ENCODE measurements around the gene TRIM45.

The TRIM45 gene

GRCh38 chr1:117101334-117101733 lies 20.2 kb downstream of the TRIM45 start:
- DNase-seq (ENCODE audit: low read depth in 2 of 2, low spot score in 1 of 2) = no peak

DNA sequence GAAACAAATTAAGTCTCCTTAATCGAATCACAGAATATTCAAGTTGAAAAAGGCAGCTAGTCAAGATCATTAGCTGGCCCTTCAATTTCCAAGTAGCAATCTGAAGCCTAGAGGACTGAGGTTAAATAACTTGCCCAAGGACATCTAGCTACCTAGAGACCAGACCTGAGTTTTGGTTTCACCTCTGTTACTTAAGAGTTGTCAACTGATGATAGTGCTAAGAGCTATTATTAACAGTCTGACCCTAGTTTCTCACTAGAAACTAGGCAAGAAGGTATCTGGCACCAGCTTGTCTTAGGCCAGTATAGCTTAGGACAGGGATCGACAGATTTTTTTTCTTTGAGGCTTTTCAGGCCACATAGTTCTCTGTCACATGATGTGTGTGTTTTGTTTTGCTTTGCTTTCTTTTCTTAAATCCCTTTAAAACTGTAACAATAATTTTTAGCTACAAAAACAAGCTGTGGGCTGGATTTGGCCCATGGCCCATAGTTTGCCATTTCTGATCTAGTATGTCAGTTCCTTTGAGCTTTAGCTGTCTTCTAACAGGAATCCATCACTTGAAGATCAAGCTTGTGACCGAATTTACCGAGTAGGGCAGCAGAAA lies 23.2 kb downstream of the TRIM45 start:
- DNase-seq (ENCODE audit: low read depth in 2 of 2, low spot score in 1 of 2) = no peak

- no peak for DNase-seq (ENCODE audit: low read depth in 2 of 2, low spot score in 1 of 2)
Measured at GRCh38 chr1:117097443-117097842, 24.1 kb downstream of the TRIM45 start.

DNA sequence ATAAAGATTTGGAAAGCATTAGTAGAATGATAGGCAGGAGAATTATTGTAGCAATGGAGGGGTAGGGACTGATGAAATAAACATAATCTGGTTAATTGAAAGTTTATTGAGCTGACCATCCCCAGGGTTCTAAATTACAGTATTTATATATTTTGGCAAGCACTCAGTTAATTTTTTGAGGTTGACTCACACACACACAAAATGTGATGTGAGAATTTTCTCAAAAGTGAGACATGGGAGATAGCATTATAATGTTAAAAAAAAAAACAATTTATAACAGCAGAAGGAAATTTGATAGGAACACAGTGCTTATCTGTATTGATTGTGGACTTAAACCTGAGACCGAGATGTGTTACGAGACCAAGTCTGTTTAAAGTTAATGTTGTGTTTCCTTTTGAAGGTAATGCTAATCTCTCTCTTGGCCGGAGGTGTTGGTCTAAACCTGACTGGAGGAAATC lies 24.6 kb downstream of the TRIM45 start:
- DNase-seq (ENCODE audit: low read depth in 2 of 2, low spot score in 1 of 2) = no peak

GRCh38 chr1:117094841-117095604 lies 26.5 kb downstream of the TRIM45 start:
- no peak for DNase-seq (ENCODE audit: low read depth in 2 of 2, low spot score in 1 of 2)

DNA sequence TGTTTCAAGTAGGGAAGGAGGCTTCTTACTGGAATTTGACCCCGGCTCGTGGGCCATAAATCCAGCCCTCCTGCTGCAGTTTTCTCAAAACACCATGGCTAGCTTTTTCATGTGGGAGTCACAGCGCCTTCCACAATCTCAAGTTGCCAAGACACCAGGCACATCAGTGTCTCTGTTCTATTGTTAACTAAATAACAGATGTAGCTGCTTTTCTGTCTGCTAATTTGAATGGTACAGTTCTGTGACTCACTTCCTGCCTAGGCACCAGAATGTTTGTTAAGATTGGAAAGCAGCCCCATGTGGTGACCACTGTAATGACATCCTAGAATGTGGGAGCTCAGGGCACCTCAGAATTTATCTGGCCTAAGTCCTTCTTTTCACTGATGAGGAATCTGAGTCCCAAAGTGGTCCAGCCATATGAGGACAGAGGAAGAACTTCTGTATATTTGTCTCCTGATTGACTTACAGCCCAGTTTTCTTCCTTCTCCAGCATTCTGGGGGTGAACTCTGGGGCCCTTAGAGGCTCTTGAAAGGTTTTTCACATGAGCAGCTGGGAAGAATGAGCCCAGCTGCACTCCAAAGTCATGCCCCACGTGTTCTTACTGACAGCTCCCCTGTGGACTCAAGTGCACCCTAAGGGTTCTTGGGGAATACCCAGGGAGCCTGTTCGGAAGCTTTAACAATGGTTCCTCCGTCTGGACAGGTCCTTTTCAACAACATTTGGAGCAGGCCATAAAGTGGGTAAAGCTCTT lies 27.5 kb downstream of the TRIM45 start:
- peak in 1 of 2 donors; percentile 2 for DNase-seq (ENCODE audit: low read depth in 2 of 2, low spot score in 1 of 2)

DNA sequence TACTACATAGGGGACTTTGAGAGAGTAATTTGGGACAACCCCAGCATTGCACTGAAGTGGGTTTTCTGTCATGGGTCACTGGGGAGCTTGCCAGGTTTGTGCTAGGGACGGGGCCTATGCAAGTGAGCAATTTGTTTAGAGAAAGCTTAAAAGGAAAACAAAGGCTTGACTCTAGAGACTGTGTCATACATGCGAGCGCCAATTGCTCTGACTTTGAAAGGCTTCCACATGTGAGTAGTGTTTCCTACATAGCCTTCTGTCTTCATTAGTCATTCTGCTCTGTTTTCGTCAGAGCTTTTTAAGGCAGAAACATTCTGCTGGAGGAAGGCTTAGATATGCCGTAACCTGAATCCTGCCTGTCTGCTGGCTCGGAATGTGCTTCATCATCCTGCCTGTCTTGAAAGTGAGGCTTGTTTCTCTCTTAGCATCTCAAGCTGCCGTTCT lies 28.4 kb downstream of the TRIM45 start:
- no peak for DNase-seq (ENCODE audit: low read depth in 2 of 2, low spot score in 1 of 2)

GRCh38 chr1:117092594-117092993 lies 29.0 kb downstream of the TRIM45 start:
- DNase-seq (ENCODE audit: low read depth in 2 of 2, low spot score in 1 of 2) = no peak

- DNase-seq (ENCODE audit: low read depth in 2 of 2, low spot score in 1 of 2) = no peak
Measured at GRCh38 chr1:117089996-117090395, 31.6 kb downstream of the TRIM45 start.

- DNase-seq (ENCODE audit: low read depth in 2 of 2, low spot score in 1 of 2) = no peak
Measured at GRCh38 chr1:117087686-117088085, 33.9 kb downstream of the TRIM45 start.

DNA sequence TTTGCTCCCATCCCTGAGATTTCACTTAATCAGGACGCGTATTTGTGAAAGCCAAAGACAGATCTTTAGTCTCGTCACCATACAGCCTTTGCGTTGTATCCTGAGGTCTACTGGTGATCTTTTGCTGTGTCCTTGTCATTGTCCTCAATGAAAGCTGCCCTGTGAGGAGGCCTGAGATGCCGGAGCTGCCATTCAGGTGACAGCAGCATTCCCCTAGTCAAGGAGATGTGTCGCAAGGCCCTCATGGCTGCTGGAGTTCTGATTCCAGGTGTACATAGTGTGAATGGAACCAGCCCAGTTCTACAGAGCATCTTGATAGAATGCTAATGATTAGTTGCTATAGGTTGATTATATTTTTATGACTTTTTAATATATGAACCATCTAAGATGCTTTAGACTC lies 37.3 kb downstream of the TRIM45 start:
- no peak for DNase-seq (ENCODE audit: low read depth in 2 of 2, low spot score in 1 of 2)

DNA sequence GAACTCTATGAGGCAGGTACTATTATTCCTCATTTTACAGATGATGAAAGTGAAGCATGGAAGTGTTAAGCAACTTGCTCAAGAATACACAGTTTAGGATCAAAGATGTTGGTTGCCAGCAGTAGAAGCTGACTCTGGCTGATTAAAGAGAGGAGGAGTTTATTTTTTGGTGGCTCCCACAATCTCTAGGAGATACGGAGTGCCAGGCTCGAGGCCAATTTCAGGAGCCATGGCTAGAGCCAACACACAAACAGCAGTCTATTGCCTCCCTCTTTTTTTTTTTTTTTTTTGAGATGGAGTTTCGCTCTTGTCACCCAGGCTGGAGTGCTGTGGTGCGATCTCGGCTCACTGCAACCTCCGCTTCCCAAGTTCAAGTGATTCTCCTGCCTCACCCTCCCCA lies 41.8 kb downstream of the TRIM45 start:
- no peak for DNase-seq (ENCODE audit: low read depth in 2 of 2, low spot score in 1 of 2)

- no peak for DNase-seq (ENCODE audit: low read depth in 2 of 2, low spot score in 1 of 2)
Measured at GRCh38 chr1:117077267-117077666, 44.3 kb downstream of the TRIM45 start.

DNA sequence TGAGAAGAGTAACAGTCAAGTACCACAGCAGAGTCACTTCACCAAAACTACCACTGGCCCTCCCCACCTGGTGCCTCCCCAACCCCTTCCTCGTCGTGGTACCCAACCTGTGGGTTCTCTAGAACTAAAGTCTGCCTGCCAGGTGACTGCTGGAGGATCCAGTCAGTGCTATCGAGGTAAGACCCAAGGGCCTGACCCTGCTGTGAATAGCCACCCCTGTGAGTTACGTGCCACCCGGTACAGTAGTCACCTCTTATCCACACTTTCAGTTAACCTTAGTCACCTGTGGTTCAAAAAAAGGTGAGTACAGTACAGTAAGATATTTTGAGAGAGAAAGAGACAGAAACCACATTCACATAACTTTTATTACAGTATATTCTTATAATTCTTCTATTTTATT lies 44.9 kb downstream of the TRIM45 start:
- no peak for DNase-seq (ENCODE audit: low read depth in 2 of 2, low spot score in 1 of 2)

GRCh38 chr1:117070124-117070523 lies 51.4 kb downstream of the TRIM45 start:
- no peak for DNase-seq (ENCODE audit: low read depth in 2 of 2, low spot score in 1 of 2)

- no peak for DNase-seq (ENCODE audit: low read depth in 2 of 2, low spot score in 1 of 2)
Measured at GRCh38 chr1:117069220-117069844, 52.2 kb downstream of the TRIM45 start.

DNA sequence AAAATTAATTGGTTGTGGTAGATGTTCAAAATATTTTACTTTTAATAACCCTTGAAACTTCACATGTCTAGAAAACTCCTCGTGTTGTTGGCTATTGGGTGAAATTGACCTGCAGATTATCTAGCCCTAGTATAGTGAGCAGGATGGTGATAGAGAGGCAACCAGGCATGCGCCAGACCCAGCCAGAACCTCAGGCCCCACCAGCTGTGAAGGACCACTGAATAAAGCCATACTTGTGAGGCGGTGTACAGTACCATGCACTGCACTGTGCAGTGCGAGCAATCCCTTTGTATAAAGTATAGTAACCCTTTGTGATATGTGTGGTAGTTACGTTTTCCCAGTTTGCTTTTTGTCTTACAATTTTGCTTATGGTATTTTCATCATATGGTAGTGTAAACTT lies 53.0 kb downstream of the TRIM45 start:
- DNase-seq (ENCODE audit: low read depth in 2 of 2, low spot score in 1 of 2) = no peak

GRCh38 chr1:117067533-117068370 lies 53.8 kb downstream of the TRIM45 start:
- DNase-seq (ENCODE audit: low read depth in 2 of 2, low spot score in 1 of 2) = peak in 1 of 2 donors; percentile 13

DNA sequence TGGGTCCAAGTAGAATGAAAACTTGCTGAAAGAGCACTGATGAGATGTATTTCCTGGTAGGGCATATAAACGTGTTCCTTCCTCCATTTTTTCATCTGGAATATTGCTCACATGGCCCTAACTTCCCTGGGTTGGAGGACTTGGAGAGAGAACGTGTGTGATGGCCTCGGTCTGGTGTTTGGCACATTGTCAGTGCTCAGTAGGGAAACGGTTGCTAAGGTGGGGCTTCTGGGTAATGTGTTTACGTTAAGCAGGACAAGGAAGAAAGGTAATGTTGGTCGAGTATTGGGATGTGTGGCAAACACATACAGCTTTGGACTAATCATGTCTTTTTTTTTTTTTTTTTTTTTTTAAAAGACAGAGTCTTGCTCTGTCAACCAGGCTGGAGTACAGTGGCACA lies 55.2 kb downstream of the TRIM45 start:
- DNase-seq (ENCODE audit: low read depth in 2 of 2, low spot score in 1 of 2) = no peak

DNA sequence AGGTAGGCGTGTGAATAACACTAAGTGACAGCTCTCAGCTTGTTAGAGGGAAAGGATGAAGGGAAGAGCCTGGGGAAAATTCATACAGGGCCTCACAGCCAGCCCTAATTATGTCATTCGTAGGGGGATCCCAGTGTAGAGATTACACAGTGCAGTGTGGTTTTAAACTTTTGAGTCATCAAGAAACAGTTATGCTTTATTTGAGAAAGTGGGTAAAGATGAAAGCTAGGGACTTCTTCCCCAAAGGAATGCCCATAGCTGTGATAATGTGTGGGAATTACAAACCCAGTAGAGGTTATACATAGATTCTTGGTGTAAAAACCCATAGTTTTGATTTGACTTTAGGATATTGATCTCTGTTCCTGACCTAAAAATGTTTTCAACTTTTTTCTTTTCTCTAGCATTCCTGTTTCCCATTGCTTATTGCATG lies 59.5 kb downstream of the TRIM45 start:
- DNase-seq (ENCODE audit: low read depth in 2 of 2, low spot score in 1 of 2) = no peak

Measured in stimulated activated CD8-positive, alpha-beta memory T cell treated with anti-CD3 and anti-CD28 coated beads, Interleukin-4, amount 100 ng/mL, for 1 hour (primary cell).